ENCODE data around the gene TBL1Y.

TBL1Y gene

DNA sequence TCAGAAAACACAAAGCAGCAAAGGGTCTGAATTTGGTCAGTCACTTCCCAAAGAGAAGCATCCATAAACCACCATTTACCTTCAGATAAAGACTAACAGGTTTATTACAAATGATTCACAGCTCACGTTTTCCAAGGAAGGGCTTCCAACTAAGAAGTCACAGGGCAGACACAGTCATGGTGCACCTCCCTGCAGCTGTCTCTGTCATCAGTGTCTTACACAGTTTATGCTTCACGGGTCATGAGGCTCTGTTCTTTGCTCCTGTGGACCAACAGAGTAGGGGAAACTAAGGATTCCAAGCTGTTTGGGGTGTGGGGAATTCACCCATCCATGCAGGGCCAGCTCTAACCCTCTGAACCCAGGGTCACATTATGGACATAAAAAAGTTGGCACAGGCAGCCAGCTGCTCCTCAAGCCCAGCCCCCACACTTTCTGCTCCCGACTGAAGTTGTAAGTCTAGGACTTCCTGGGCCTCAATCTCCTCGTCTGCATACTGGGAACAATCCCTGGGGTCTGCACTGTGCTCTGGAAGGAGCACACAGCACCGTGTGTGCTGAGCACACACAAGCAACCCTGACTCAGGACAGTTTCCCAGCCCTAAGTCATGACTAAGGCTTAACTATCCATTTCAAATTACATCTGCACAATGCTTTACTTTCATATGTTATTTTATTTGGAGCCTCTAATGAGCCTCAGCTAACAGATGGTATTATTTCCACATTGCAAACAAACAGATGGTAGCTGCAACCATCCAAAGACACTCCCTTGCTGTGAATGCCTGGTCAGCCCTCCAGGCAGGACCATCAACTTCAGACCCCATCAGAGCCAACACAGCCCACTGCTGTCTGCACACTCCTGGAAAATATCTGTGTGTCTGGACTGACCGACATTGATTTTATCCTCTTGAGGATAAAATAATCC lies 214.9 kb downstream of the TBL1Y start:
- no peak for TF ChIP-seq CTCF (IDR thresholded peaks at IDR 0.05; ENCODE audit: insufficient read depth, low read depth, low read length, missing control alignments)
- peak; percentile 36 for DNase-seq (ENCODE audit: low read depth)
- H3K4me3 ChIP-seq (ENCODE audit: low read length), result no peak overlapping the region

DNA sequence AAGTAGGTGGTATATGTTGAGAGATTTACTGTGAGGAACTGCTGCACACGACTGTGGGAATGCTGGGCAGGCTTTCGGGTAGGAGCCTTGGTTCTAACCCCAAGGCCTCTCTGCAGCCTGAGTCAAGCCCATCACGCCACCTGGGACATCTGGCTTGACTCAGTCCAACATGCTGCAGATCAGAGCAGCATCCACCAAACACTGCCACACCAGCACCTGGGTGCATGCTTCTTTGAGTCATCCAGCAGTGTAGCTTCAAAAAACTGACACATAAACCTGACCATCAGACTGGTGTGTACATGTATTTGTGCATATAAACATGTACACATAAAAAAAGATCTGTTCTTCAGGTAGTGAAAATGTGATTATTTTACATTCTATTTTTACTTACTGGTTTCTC lies 217.7 kb downstream of the TBL1Y start:
- TF ChIP-seq CTCF (IDR thresholded peaks at IDR 0.05; ENCODE audit: insufficient read depth, low read depth, low read length, missing control alignments), result no peak
- no peak overlapping the region for H3K4me3 ChIP-seq (ENCODE audit: low read length)
- DNase-seq (ENCODE audit: low read depth), result peak; percentile 24

All from epithelial cell of esophagus (primary cell).